GM21390 (cell line): ENCODE results near the gene CR1.
"Not testable (repeated sequence)": the region's sequence is repeated elsewhere in the genome, so short reads cannot be mapped to it uniquely, and the experiment has no call there.

Experiments
- ATAC-seq: cut with Tn5 transposase; IDR thresholded peaks from one replicate; pipeline ENCODE4 v1.9.1; 2021; ENCODE audit not compliant: unreplicated experiment

CR1 gene

DNA sequence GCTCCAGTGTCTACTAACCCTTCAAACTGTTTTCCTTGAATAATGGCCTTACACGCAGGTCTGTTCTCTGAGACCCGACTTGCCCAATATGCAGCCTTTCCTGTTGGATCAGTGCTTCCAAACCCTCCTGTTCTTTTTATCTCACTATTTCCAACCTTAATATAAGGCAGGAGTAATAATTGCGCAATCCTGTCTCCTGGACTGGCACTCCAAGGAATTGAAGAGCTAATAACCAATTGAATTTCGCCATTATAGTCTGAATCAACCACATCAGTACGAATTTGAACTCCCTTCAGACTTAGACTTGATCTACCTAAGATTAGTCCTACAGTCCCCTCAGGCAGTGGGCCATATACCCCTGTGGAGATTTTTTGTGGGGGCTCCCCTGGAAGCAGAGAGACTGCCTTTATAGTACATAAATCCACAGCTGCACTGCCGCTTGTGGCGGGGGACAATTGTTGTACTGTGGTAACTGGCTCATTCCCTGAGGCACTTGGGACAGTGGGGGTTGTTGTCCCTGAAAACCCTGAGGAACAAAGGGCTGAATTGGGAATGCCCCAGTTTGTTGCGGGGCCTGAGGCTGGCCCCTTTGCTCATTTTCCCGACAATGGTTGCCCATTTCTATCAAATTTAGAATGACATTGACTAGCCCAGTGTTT is 142.7 kb downstream of the CR1 start:
- not testable (repeated sequence) for ATAC-seq

DNA sequence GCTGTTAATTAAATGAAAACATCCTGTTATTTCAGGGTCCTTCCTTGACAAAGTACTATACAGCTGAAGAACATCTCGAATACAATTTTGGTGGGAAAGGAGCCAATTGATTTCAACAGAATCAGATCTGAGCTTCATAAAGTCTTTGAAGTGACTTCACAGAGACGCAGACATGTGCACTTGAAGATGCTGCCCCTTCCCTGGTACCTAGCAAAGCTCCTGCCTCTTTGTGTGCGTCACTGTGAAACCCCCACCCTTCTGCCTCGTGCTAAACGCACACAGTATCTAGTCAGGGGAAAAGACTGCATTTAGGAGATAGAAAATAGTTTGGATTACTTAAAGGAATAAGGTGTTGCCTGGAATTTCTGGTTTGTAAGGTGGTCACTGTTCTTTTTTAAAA is 143.4 kb downstream of the CR1 start:
- ATAC-seq, result not testable (repeated sequence)

DNA sequence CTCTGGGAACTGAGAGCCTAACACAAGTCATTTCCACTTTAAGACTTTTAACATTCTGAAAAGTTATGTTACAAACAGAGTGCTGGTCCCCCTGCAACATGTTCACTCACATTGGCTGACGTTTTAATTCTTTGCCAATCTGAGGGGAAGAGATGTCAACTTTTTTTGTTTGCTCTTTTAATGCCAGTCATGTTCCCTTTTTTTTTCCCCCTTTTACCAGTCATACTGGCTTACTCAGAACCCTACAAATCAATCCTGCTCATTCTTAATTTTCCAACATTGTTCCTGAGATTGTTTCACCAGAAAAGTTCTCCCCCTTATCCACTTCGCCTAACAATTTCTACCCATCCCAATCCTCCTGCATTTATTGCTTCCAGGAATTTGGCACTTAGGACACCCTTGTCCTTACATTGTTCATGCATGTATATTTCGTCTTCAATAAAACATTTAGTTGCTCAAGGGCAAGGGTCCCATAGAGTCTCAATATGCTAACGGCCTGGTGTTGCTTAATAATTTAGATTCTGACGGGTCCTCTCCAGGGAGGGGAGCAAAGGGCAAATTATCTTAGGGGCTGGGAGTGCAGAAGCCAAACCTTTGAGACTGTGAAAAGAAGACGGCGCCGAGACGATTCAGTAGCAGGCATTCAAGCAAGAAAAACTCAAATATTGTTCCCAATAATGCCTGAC is 148.4 kb downstream of the CR1 start:
- ATAC-seq, result peak; percentile 12

DNA sequence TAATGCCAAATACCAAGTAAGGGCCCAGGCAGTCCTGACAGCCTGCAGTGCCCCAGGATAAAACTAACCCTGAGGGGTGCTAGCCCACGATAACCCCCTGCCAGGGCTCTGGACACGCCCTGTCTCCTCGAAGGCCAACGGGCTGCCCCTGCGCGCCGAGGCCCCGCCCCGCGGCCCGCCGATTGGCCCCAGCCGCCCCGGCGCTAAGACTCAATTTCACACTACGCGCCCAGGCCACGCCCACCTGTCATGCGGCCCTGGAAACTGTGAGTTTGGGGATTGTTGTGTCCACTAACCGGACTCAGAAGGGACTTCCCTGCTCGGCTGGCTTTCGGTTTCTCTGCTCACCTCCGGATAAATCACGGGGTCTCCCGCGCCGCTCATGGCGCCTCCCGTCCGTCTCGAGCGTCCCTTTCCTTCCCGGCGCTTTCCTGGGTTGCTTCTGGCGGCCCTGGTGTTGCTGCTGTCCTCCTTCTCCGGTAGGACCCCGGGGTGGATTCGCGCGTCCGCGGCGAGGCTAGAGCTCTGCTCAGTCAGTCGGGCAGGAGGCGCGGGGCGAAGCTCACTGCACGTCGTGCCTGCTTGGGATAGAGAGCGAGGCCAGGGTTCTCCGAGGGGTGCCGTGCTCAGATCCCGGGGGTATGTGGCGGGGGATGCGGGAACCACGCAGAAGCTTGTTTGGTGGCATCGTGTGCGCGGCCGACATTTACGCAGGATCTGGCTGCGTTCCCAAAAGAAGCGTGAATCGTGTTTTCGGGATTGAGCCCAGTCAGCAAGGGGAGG is 149.1 kb downstream of the CR1 start, which contains the start of gene CR1L:
TSS of gene CR1L (plus strand) at position 282 of the 783 bp plus-strand sequence. CDS start at position 383, 101 bp downstream.
- ATAC-seq, result peak; percentile 98

DNA sequence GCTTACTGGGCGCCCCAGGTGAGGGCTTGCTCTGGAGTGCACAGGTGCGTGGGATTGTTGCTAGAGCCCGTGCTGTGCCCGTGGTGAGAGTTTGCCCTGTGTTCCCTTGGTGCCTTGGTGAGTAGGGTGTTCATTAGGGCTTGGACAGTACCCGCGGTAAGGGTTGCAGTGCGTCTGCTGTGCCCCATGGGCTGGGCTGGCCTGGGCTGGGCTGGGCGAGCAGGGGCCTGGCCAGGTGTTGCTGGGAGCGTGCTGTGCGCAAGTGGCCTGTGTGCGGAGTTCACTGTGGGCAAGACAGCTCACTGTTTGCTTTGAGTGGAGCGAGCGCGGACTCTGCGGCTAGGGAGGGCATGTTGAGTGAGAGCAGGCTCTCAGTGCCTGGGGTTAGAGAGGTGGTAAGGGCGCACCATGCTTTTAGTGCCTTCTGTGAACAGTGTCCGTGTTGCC is 149.7 kb downstream of the CR1 start:
- no peak for ATAC-seq

DNA sequence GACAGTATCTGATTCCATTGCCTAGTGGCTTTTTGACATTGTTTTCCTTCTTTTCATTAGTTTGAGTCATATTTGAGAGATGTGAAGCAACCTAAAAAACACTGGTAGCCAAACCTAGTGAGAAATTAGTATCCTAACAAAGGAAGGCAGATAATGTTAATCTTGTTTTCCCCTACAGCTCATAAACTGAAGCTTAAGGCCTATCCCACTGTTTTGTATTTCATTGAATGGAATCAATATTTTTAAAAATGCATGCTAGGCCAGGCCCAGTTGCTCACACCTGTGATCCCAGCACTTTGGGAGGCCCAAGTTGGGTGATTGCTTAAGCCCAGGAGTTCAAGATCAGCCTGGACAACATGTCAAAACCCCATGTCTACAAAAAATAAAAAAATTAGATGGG is 150.2 kb downstream of the CR1 start:
- no peak for ATAC-seq

DNA sequence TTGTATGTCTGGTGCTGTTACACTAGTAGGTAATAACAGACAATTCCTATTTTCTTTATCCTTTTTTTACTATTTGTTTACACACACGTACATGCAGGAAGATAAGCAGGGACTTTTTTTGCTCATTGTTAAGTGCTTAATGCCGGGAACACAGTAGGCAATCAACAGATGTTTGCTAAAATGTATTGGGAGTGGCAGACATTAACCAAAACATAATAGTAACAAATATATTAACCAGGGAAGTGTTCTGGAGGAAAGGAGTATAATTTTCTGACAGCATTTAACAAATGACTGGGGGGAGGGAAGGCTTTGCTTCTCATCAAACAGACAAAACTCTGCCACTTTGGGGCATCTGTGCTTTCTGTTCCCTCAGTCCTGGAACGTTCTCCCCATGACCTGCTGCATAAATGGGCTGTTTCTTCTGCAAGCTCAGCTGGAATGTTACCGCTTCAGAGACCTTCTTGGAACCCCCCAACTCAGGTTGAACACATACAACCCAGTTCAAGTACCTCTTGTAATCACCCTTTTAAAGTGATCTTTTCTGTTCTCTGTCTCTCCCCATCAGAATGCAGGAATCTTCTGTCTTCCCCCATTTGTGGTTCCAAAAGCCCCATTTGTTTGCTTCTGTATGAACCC is 151.1 kb downstream of the CR1 start:
- no peak for ATAC-seq

DNA sequence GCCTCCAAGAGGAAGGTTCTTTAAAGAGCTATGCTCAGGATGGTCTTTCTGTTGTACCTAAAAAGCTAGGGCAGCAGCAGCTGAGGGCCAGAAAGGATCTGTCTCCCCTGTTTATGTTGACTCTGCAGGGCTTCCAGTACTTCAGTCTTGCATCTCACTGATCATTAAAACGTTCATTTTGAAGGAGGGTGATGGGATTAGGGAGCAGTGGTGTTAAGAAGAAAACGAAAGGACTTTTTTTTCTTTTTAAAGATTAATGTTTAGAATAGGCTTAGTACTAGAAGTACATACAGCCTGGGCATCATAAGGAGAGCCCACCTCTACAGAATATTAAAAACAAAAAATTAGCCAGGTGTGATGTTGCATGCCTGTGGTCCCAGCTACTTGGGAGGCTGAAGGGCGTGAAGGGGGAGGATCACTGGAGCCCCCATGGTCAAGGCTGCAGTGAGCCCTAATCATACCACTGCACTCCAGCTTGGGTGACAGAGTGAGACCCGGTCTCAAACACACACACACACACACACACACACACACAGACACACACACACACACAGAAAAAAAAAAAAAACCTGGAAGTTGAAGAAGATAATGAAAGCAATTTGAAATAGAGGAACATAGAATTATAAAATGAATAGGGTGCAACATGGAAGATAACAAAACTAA is 151.8 kb downstream of the CR1 start:
- no peak for ATAC-seq

DNA sequence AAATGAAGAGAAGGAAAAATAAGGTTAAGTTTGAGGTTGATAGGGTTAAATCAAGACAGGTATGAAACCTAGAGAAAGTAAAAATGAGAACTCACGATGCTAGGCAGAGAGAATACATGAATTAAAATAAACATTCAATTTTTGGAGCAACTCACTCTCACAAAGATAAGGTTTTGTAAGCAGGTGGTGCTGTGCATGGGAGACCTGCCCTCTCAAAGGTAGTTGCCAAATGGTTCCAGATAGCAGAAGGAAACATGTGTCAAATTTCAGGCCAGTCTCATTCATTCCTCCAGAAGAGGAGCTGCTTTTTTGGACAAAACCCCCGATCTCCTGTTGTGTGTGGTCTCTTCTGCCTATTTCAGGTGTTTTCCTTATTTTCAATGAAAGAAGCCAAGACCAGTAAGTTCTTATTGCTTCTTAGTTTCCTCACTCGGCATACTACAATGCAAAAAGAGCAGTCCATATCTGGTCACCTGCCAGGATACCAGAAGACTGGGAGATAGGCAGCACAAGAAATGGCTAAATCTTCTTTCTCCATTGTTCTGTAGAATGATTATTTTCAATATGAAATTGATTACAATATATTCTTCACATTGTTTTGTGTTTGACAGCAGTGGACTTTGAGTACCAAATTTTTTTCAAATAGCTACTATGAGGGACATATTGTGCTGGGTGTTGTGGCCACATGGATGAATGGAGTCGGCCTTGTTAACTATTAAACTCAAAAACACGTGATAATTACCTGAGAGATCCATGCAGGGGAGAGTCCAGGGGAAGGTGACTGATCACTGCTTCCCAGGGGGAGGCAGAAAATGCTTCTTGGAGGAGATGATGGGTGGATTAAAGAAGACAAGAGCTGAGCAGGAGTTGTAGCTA is 152.6 kb downstream of the CR1 start:
- ATAC-seq, result no peak

DNA sequence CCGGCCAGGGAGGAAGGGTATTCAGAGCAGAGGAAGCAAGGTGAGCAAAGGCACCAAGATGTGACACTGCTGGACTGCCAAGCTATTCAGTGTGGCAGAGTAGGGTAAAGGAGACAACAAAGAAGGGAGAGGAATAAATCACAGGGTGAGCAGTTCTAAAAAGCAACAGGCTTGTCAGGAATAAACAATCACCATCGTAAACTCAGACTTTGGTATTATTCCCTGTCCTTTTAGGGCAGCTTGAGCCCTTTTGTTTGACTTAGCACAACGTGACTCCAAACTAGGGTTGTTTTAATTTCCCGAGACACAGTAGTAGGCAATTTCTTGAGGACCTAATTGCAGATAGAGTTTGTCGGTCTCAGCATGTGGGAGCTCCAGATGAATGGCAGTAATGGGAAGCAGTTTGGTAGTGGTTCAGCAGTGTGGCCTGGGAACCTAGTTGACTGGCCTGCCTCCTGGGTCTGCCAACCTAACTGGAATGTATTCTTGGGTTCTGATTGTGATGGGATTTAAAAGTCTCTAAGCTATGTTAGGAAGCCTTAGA is 153.3 kb downstream of the CR1 start:
- no peak for ATAC-seq

DNA sequence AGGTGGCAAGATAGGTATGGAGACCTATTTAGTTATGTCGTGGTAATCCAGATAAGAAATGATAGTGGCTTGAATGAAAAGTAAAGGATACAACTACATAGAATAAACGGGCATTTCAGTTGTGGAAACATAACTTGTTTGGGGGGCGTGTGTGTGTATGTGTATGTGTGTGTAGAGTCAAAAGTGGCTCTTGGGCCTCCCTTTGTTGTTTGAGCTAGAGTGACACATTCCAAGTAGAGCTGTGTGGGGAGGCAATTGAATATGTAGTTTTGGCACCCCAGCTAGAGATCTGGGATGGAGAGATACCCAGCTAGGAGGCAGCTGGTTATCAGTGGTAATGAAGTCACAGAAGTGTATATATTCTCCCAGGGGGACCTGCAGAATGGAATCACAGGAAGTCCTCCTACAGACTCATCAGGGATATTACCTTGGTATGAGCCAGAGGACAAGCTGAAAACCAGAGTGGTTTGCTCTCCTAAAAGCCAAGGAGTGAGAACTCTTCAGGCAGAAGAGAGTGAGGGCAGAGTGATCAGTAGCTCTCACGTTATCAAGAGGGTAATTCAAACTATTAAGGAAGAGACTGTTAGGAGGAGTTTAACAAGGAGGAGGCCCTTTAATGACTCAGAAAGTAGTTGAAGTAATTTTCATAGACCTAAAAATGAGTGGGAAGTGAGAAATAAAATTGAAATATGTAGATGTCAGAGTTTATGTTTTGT is 154.1 kb downstream of the CR1 start:
- ATAC-seq, result no peak

DNA sequence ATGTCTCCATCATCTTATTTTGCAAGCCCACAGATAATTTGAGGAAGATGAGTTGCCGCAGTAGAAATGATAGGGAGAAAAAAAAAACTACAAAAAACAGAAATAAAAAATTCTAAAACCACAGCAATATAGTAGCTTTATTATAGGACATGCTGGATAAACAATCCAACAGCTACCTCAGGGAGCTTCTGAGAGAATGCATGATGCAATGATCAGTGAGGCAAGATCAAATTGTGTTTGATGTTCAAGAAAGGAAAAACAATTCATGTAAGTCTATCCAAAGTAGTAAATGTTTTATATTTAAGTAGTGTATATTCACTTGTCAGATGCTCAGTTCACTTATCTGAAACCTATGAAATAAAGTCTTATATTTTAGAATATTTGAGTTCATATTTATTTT is 155.6 kb downstream of the CR1 start:
- no peak for ATAC-seq

DNA sequence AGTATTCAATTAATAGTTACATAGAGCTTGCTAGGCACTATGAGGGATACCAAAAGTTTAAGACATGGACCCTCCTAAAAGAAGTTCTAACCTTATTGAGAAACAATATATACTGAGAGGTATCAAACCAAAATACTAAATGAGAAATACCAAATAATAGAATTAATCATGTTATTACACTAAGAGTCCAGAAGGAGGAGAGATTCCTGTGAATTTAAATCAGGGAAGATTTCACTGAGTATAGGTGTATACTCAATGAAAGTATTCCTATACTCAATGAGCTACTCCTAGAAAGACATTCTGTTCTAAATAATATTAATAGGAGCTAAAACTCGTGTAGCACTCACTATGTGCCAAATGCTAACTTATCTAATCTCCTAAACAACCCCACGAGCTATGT is 158.4 kb downstream of the CR1 start:
- ATAC-seq, result no peak

DNA sequence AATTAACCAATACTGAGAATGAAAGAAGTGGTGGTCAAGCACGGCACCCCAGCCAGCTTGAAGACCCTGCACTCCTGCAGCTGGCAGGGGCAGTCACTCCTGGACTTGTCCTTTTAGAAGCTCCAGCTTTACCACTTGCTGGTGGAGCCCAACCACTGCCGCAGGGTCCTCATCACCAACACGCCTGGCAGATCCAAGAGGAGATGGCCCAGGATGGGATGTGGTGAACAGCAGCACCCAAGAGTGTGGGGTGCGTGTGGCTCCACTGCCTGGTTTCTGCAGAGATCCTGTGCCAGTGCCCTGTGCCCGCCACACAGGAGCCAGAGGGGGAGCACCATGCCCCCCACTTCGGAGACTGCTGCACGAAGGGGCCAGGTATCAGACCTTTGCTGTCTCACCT is 162.5 kb downstream of the CR1 start:
- ATAC-seq, result no peak

DNA sequence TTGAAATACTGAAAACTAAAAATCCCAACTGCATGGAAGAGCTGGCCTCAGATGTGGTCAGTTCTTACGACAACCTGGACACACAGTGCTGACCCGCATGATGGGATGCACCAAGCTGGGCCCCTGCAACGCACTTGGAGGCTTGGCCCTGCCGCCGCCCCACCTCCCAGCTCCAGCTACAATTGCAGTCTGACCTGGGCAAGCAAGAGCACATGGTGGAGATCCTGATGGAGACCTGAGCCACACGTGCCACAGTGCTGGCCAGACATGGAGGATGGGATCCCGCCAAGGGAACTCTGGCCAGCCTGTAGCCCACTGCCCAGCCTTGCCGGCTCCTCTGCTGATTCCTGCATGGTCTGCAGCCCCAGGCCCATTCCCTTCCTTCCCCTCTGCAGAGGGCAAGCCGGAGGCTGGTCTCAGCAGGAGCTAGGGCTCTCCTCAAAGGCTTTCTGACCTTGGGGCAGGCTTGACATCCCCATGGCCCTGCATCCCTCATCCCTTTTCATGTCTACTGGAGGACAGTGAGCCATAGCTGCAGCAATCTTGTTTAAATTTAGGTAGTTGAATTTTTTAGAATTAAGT is 163.0 kb downstream of the CR1 start:
- no peak for ATAC-seq

DNA sequence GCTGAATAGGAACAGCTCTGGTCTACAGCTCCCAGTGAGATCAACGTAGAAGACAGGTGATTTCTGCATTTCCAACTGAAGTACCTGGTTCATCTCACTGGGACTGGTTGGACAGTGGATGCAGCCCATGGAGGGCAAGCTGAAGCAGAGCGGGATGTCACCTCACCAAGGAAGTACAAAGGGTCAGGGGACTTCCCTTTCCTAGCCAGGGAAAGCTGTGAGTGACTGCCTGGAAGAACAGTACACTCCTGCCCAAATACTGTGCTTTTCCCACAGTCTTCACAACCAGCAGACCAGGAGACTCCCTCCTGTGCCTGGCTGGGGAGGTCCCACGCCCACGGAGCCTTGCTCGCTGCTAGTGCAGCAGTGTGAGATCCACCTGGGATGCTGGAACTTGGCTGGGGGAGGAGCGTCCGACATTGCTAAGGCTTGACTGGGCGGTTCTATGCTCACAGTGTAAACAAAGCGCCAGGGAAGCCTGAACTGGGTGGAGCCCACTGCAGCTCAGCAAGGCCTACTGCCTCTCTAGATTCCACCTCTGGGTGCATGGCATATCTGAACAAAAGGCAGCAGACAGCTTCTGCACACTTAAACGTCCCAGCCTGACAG is 163.7 kb downstream of the CR1 start:
- ATAC-seq, result no peak

DNA sequence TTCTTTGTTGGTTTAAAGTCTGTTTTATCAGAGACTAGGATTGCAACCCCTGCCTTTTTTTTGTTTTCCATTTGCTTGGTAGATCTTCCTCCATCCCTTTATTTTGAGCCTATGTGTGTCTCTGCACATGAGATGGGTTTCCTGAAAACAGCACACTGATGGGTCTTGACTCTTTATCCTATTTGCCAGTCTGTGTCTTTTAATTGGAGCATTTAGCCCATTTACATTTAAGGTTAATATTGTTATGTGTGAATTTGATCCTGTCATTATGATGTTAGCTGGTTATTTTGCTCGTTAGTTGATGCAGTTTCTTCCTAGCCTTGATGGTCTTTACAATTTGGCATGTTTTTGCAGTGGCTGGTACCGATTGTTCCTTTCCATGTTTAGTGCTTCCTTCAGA is 165.5 kb downstream of the CR1 start:
- ATAC-seq, result not testable (repeated sequence)

DNA sequence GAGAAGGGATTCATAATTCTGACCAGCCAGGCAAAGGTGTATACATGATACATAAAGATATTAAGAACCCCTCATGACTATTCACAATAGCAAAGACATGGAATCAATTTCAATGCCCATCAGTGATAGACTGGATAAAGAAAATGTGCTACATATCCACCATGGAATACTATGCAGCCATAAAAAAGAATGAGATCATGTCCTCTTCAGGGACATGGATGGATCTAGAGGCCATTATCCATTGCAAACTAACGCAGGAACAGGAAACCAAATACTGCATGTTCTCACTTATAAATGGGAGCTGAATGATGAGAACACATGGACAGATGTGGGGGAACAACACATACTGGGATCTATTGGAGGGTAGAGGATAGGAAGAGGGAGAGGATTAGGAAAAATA is 170.4 kb downstream of the CR1 start:
- no peak for ATAC-seq
